ENCODE measurements around the gene ZNF280B.

Gene ZNF280B

DNA sequence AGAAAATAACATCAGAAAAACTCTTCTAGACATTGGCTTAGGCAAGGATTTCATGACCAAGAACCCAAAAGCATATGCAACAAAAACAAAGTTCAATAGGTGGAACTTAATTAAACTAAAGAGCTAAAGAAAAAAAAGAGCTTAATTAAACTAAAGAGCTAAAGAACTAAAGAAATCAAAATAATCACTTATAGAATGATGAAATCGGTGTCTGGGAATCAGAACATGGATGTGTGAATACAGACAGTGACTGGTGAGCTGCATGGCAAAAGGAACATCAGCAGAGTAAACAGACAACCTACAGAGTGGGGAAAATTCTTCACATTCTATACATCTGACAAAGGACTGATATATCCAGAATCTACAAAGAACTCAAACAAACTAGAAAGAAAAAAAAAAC, 41.4 kb downstream of the ZNF280B start:
- H3K36me3 ChIP-seq (ENCODE audit: control insufficient read depth, insufficient read depth, low read length): no peaks in the 10 kb centered on the region
- no peaks in the 10 kb centered on the region for H3K27me3 ChIP-seq (replicated peaks; ENCODE audit: control insufficient read depth, insufficient read depth, low read length)
- TF ChIP-seq, protein P1, sequence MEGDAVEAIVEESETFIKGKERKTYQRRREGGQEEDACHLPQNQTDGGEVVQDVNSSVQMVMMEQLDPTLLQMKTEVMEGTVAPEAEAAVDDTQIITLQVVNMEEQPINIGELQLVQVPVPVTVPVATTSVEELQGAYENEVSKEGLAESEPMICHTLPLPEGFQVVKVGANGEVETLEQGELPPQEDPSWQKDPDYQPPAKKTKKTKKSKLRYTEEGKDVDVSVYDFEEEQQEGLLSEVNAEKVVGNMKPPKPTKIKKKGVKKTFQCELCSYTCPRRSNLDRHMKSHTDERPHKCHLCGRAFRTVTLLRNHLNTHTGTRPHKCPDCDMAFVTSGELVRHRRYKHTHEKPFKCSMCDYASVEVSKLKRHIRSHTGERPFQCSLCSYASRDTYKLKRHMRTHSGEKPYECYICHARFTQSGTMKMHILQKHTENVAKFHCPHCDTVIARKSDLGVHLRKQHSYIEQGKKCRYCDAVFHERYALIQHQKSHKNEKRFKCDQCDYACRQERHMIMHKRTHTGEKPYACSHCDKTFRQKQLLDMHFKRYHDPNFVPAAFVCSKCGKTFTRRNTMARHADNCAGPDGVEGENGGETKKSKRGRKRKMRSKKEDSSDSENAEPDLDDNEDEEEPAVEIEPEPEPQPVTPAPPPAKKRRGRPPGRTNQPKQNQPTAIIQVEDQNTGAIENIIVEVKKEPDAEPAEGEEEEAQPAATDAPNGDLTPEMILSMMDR (IDR thresholded peaks at IDR 0.05; ENCODE audit: insufficient read depth, low read length, poor library complexity, severe bottlenecking): no peak

DNA sequence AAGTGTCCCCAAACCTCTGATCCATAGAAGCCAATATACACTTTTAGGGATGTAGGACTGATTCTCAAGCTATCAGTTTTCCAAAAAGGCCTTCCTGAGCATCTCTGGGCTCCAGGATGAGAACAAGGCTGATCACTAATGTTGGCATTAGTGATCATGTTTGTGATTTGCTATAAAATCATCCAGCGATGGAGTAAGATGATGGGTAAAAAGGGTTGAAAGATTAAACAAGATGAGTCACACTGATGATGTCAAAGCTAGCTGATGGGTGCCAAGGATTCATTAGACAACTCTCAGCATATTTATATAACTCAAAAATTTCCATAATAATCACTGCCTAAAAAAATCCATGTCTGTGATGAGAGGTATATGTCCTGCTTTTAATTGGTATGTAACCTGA, 42.8 kb downstream of the ZNF280B start:
- no peak for DNase-seq (ENCODE audit: extremely low read depth, insufficient read length)
- Histone ChIP-seq H3K36me3 (ENCODE audit: control insufficient read depth, insufficient read depth, low read length) (no peaks in the 10 kb centered on the region), H3K4me3 (replicated peaks; ENCODE audit: low read depth, low read length) (no peak overlapping the region), H3K27me3 (replicated peaks; ENCODE audit: control insufficient read depth, insufficient read depth, low read length) (no peaks in the 10 kb centered on the region)
- TF ChIP-seq, protein P1 (IDR thresholded peaks at IDR 0.05; ENCODE audit: insufficient read depth, low read length, poor library complexity, severe bottlenecking): no peak

More for the DNA sequence above, 41.4 kb downstream of the ZNF280B start:
- DNase-seq (ENCODE audit: extremely low read depth, insufficient read length): no peak
- no peak overlapping the region for H3K4me3 ChIP-seq (replicated peaks; ENCODE audit: low read depth, low read length)

DNA sequence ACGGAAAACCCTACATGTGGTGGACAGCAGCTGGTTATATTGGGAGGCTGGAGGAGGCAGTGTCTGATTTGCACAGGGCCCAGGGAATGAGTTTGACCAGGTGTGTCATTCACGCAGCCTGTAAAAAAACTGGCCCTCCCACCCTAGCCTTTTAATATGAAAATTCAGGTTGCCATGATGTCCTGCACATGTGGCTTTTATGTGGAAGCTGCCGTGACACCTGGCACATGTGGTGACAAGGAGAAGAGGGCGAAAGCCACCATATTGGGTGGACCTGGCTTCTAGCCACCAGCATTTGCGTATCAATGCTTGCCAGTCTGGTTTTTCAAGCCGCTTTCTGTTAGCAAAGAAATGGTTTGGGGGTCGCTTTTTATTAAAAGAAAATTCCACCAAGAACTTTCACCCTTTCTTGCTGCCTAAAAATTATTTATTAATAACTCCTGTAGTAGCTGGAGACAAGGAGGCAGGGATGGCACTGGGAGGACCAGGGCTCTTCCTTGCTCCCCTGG, 43.4 kb downstream of the ZNF280B start:
- TF ChIP-seq, protein P1 (IDR thresholded peaks at IDR 0.05; ENCODE audit: insufficient read depth, low read length, poor library complexity, severe bottlenecking): no peak
- no peak for DNase-seq (ENCODE audit: extremely low read depth, insufficient read length)
- Histone ChIP-seq H3K36me3 (ENCODE audit: control insufficient read depth, insufficient read depth, low read length) (no peaks in the 10 kb centered on the region), H3K27me3 (replicated peaks; ENCODE audit: control insufficient read depth, insufficient read depth, low read length) (no peaks in the 10 kb centered on the region), H3K4me3 (replicated peaks; ENCODE audit: low read depth, low read length) (no peak overlapping the region)

GRCh38 chr22:22464541-22465054, 43.9 kb downstream of the ZNF280B start:
- DNase-seq (ENCODE audit: extremely low read depth, insufficient read length): no peak
- Histone ChIP-seq H3K27me3 (replicated peaks; ENCODE audit: control insufficient read depth, insufficient read depth, low read length) (no peaks in the 10 kb centered on the region), H3K36me3 (ENCODE audit: control insufficient read depth, insufficient read depth, low read length) (no peaks in the 10 kb centered on the region), H3K4me3 (replicated peaks; ENCODE audit: low read depth, low read length) (no peak overlapping the region)
- TF ChIP-seq, protein P1 (IDR thresholded peaks at IDR 0.05; ENCODE audit: insufficient read depth, low read length, poor library complexity, severe bottlenecking): no peak

DNA sequence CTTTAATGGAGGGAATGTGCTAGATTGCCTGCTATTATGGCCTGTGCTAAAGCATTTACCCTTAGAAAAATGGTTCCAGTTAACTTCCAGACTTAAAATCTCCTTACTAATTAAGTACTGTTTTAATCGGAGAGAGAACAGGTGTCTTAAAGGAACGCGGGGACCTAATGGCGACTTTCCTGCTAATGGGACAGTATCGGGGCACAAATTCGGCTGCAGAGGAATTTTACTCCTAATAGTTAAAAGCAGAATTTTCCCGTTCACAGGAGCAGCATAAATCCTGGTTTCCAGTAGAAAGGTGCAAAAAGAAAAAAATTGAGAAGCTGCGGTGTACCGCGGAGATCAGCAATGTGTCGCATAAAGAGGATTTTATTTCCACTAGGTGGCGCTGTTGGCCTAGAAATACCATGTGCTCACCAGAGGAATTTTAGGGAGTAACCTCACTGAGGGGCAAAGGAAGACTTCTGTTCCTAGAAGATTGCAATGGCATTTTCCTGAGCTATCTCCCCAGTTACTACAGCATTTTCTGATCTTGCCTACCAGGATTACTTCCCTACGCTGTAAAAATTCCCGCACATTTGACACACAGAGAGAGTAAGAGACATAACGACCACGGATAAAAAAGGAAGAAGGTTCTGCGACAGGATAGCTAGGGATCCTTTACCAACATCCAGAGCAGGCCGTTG, 44.5 kb downstream of the ZNF280B start:
- no peak overlapping the region for H3K4me3 ChIP-seq (replicated peaks; ENCODE audit: low read depth, low read length)
- peak; percentile 2 for DNase-seq (ENCODE audit: extremely low read depth, insufficient read length)
- TF ChIP-seq, protein P1 (IDR thresholded peaks at IDR 0.05; ENCODE audit: insufficient read depth, low read length, poor library complexity, severe bottlenecking): peak; percentile 26
- H3K36me3 ChIP-seq (ENCODE audit: control insufficient read depth, insufficient read depth, low read length): no peaks in the 10 kb centered on the region
- H3K27me3 ChIP-seq (replicated peaks; ENCODE audit: control insufficient read depth, insufficient read depth, low read length): no peaks in the 10 kb centered on the region

Data from GM06990 (cell line).